Hepatocyte (in vitro differentiated cells): ENCODE measurements around the gene AMPD3.

Source experiments
- EZH2 ChIP-seq: fragments of 200-600 bp; sonication (generic); IDR thresholded peaks from 2 replicates; pipeline ENCODE4 v1.6.1; 2016; ENCODE audit warnings: antibody characterized with exemption, mild to moderate bottlenecking, borderline replicate concordance
- TF ChIP-seq, protein P1 (sequence below): fragments of 200-600 bp; sonication (generic); IDR thresholded peaks from 2 replicates; pipeline ENCODE4 v1.5.1; 2016; ENCODE audit warnings: antibody characterized with exemption, mild to moderate bottlenecking; ENCODE audit not compliant: poor library complexity

DNA sequence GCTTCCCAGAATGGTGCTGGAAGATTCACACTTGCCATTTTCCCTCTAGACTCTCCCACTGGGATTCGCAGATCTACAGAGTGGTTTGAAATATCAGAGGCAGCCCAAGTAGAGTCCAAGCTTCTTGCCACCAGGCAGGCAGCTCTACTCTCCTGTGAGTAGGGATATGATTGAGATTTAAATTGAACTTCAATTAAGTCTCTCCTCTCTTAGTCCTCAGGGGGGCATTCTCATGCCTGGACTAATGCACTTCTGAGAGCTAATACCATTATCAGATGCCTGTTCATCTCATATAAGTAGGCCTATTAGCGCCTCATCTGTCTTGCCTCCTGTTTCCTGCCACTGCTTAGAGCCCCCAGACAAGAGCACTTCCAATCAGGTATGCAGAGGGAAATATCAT lies 25.5 kb upstream of the AMPD3 start:
- TF ChIP-seq, protein P1, sequence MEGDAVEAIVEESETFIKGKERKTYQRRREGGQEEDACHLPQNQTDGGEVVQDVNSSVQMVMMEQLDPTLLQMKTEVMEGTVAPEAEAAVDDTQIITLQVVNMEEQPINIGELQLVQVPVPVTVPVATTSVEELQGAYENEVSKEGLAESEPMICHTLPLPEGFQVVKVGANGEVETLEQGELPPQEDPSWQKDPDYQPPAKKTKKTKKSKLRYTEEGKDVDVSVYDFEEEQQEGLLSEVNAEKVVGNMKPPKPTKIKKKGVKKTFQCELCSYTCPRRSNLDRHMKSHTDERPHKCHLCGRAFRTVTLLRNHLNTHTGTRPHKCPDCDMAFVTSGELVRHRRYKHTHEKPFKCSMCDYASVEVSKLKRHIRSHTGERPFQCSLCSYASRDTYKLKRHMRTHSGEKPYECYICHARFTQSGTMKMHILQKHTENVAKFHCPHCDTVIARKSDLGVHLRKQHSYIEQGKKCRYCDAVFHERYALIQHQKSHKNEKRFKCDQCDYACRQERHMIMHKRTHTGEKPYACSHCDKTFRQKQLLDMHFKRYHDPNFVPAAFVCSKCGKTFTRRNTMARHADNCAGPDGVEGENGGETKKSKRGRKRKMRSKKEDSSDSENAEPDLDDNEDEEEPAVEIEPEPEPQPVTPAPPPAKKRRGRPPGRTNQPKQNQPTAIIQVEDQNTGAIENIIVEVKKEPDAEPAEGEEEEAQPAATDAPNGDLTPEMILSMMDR: no peak
- TF ChIP-seq EZH2: no peak
